ENCODE measurements around the gene SCGB1D1. TPM values are rescaled to one million over a fixed set of nuclear protein-coding genes. Genes with fewer than 3 reads are reported as not detected.

Gene SCGB1D1
- total RNA-seq, 1 donor from 2014 or later, result not detected

DNA sequence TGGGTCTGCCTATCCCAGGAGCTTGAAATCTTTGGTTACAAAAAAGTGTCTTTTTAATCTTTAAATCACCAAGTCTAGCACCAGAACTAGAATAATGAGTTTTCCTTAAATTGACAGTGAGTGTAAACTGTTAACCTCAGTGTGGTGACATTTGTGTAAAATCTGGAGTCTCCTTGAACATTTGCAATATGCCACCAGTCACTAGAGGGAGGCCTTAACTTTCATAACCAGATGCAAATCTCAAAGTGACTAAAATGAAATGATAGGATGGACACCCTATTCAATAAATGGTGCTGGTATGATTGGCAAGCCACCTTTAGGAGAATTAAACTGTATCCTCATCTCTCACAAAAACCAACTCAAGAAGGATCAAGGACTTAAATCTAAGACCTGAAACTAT is 43.7 kb downstream of the SCGB1D1 start:
- no peak for DNase-seq

DNA sequence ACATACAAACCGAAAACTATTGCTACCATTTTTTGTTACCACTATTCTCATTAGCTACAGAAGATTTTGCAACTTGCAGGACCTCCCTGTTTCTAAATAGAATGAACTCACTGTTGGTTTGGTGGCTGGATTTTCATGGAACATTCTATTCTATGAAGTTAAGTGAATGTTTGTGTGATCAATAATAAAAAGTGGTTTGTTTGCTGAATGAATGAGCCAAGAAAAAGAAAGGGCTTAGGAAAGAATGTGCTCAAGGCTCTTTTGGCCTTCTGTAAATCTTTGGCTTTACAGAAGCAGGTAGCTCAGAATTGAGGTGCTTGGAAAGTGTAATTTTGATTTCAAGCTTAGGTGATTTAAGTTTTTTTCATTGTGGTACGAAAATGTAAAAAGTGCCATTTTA is 46.2 kb downstream of the SCGB1D1 start:
- DNase-seq, result no peak

DNA sequence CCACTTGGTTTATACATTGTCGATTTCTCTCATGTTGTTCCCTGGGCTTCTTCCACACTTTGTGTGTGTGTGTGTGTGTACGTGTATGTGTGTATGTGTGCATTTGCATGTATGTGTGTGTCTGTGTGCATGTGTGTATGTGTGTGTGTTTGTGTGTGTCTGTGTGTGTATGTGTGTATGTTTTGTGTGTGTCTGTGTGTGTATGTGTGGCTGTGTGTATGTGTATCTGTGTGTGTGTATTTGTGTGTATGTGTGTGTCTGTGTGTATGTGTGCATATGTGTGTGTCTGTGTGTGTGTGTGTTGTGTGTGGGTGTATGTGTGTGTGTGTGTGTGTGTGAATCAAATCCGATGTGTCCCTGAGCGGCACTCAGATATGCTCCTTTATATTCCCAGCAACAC is 47.5 kb downstream of the SCGB1D1 start:
- no peak for DNase-seq

DNA sequence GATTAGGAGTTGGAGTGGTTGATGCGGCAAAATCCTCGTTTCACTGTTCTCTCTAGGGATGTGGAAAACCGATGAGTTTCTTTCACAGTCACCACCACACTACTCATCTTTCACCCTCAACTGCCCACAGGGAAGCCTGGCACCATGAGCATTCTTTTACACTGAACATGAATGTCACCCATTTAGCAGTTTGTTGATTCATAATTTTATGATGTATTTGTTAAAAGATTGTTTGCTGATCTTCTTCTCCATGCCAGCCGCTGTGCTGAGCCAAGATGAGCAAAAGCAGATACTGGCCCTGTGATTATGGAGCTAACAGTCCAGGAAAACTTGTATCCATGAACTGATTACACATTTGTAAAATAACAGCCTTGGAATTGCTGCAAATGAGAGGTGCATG is 48.1 kb downstream of the SCGB1D1 start:
- DNase-seq, result no peak

DNA sequence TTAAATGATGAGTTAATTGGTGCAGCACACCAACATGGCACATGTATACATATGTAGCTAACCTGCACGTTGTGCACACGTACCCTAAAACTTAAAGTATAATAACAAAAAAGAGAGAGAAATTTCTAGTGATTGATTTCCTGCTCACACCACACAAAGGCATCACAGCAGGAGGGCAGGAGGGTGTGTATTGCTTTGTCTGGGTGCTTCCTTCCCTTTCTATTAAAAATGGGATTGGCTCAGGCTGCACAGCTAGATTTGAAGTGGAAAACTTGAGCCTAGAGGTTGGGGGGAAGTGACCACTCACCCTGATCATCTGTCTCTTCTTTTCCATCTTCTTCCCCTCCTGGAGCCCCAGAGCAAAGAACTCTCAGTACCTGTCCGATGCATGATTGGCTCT is 51.1 kb downstream of the SCGB1D1 start:
- no peak for DNase-seq

DNA sequence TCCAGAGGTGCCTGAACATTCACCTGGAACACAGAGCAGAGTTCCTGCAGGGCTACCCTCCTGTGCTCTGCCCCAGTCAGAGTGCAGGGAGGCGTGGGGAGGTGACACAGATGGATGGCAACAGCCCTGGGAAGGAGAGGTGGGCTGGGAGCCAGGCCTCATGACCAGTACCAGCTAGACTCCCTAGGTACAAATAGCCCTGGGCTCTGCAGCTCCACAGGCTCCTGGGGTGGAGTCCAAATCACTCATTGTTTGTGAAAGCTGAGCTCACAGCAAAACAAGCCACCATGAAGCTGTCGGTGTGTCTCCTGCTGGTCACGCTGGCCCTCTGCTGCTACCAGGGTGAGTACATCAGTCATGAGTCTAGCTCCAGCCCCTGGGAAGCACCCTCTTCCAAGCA is 52.0 kb downstream of the SCGB1D1 start, which contains the start of gene SCGB1D2:
TSS of gene SCGB1D2 (plus strand) at position 219 of the 400 bp plus-strand sequence. CDS start at position 288, 69 bp downstream.
- DNase-seq, result no peak

Other genes with a start within 250 kb of the SCGB1D1 start
- 2.1 TPM for gene BEST1, start 239.9 kb upstream of the SCGB1D1 start, total RNA-seq
- gene FTH1, start 222.6 kb upstream of the SCGB1D1 start, total RNA-seq, result 666 TPM
- gene INCENP, start 66.2 kb upstream of the SCGB1D1 start, total RNA-seq, result 11.1 TPM
- not detected for gene SCGB2A1, start 18.5 kb downstream of the SCGB1D1 start, total RNA-seq
- gene SCGB1D2, start 52.0 kb downstream of the SCGB1D1 start, total RNA-seq, result not detected
- 1.2 TPM for gene SCGB2A2, start 79.9 kb downstream of the SCGB1D1 start, total RNA-seq
- not detected for gene SCGB1D4, start 108.9 kb downstream of the SCGB1D1 start, total RNA-seq
- gene ASRGL1, start 147.2 kb downstream of the SCGB1D1 start, total RNA-seq, result 1.5 TPM
- gene SCGB1A1, start 228.8 kb downstream of the SCGB1D1 start, total RNA-seq, result not detected